Measurements from ENCODE around the gene BBS9. TPM values are rescaled to one million over a fixed set of nuclear protein-coding genes. Genes with fewer than 3 reads are reported as not detected.

The BBS9 gene
- total RNA-seq, 2 donors from 2014 or later, result 23.0 to 28.6 TPM

GRCh38 chr7:33355386-33355785 lies 226.0 kb downstream of the BBS9 start:
- Histone ChIP-seq H3K27ac (no peak overlapping the region), H3K9me3 (no peaks in the 10 kb centered on the region), H3K4me3 (no peak overlapping the region), H3K4me1 (ENCODE audit: control insufficient read depth in 1 of 2, low read depth in 2 of 2) (no peaks in the 10 kb centered on the region), H3K27me3 (replicated peaks; ENCODE audit: insufficient read depth) (no peaks in the 10 kb centered on the region), H3K36me3 (no peaks in the 10 kb centered on the region)
- DNase-seq (ENCODE audit: low spot score) (no peak), ATAC-seq (ENCODE audit: insufficient number of reproducible peaks, low FRiP score, low read depth) (no peak)
- TF ChIP-seq CTCF (IDR thresholded peaks at IDR 0.05), result no peak

- H3K27ac ChIP-seq, result no peak overlapping the region
- no peaks in the 10 kb centered on the region for H3K4me1 ChIP-seq (ENCODE audit: control insufficient read depth in 1 of 2, low read depth in 2 of 2)
- H3K36me3 ChIP-seq, result no peaks in the 10 kb centered on the region
- no peaks in the 10 kb centered on the region for H3K9me3 ChIP-seq
- TF ChIP-seq CTCF (IDR thresholded peaks at IDR 0.05), result no peak
- no peak for DNase-seq (ENCODE audit: low spot score)
- ATAC-seq (ENCODE audit: insufficient number of reproducible peaks, low FRiP score, low read depth), result no peak
- H3K4me3 ChIP-seq, result no peak overlapping the region
- no peaks in the 10 kb centered on the region for H3K27me3 ChIP-seq (replicated peaks; ENCODE audit: insufficient read depth)
These were observed 227.0 kb downstream of the BBS9 start for GRCh38 chr7:33356336-33356735.

GRCh38 chr7:33357846-33358245 lies 228.5 kb downstream of the BBS9 start:
- Histone ChIP-seq H3K9me3 (no peaks in the 10 kb centered on the region), H3K4me1 (ENCODE audit: control insufficient read depth in 1 of 2, low read depth in 2 of 2) (no peaks in the 10 kb centered on the region), H3K4me3 (no peak overlapping the region), H3K36me3 (no peaks in the 10 kb centered on the region), H3K27me3 (replicated peaks; ENCODE audit: insufficient read depth) (no peaks in the 10 kb centered on the region), H3K27ac (no peak overlapping the region)
- no peak for ATAC-seq (ENCODE audit: insufficient number of reproducible peaks, low FRiP score, low read depth)
- no peak for TF ChIP-seq CTCF (IDR thresholded peaks at IDR 0.05)
- no peak for DNase-seq (ENCODE audit: low spot score)

- Histone ChIP-seq H3K27ac (no peak overlapping the region), H3K9me3 (no peaks in the 10 kb centered on the region), H3K4me1 (ENCODE audit: control insufficient read depth in 1 of 2, low read depth in 2 of 2) (no peaks in the 10 kb centered on the region), H3K4me3 (no peak overlapping the region), H3K27me3 (replicated peaks; ENCODE audit: insufficient read depth) (no peaks in the 10 kb centered on the region), H3K36me3 (peaks cover 4% of the 10 kb centered on the region)
- no peak for ATAC-seq (ENCODE audit: insufficient number of reproducible peaks, low FRiP score, low read depth)
- no peak for TF ChIP-seq CTCF (IDR thresholded peaks at IDR 0.05)
- no peak for DNase-seq (ENCODE audit: low spot score)
These were observed 240.5 kb downstream of the BBS9 start for GRCh38 chr7:33369888-33370287.

- no peak overlapping the region for H3K4me3 ChIP-seq
- TF ChIP-seq CTCF (IDR thresholded peaks at IDR 0.05), result no peak
- ATAC-seq (ENCODE audit: insufficient number of reproducible peaks, low FRiP score, low read depth) (no peak), DNase-seq (ENCODE audit: low spot score) (no peak)
- H3K4me1 ChIP-seq (ENCODE audit: control insufficient read depth in 1 of 2, low read depth in 2 of 2), result no peaks in the 10 kb centered on the region
- H3K27ac ChIP-seq, result no peak overlapping the region
- H3K9me3 ChIP-seq, result no peaks in the 10 kb centered on the region
- no peaks in the 10 kb centered on the region for H3K27me3 ChIP-seq (replicated peaks; ENCODE audit: insufficient read depth)
- peaks cover 4% of the 10 kb centered on the region for H3K36me3 ChIP-seq
These were observed 243.8 kb downstream of the BBS9 start for GRCh38 chr7:33373195-33373594.

All from thoracic aorta (tissue), 2 donors.